PC-3 (cell line): Measurements from ENCODE around the gene SLC22A4. TPM values are rescaled to one million over a fixed set of nuclear protein-coding genes. Genes with fewer than 3 reads are reported as not detected.

Source experiments
- ATAC-seq: fragments of 200-7000 bp; cut with Tn5 transposase; 2 replicates; pipeline ENCODE4 v1.9.1; 2020; ENCODE audit warnings: mild to moderate bottlenecking, moderate library complexity
- BruUV-seq: library from RNA; stranded (reverse); fragments of 400-500 nt; replicated peaks from 2 replicates; lab custom pipeline; 2021; lab: Mats Ljungman, UMichigan
- CTCF ChIA-PET: fragments of 300-600 bp; sonication (Branson Sonifier 250); formaldehyde crosslinking; loops from one replicate; lab custom pipeline; 2022; ENCODE audit warnings: antibody characterized with exemption; lab: Charles Lee
- POLR2A ChIA-PET: fragments of 300-600 bp; sonication (Branson Sonifier 250); formaldehyde crosslinking; loops from one replicate; lab custom pipeline; 2022; ENCODE audit warnings: antibody characterized with exemption; ENCODE audit not compliant: unreplicated experiment; lab: Charles Lee
- DNase-seq: peaks from one replicate; pipeline ENCODE4 v3.0.0-alpha.2; 2015
- H2AFZ ChIP-seq: fragments of 300-600 bp; sonication (generic); 2 replicates; pipeline ENCODE4 v1.6.0; 2016; ENCODE audit warnings: antibody characterized with exemption, low read length
- H3F3A ChIP-seq: fragments of 300-600 bp; sonication (generic); one replicate; pipeline ENCODE4 v1.6.0; 2017; ENCODE audit warnings: antibody characterized with exemption, low read length, control low read depth, mild to moderate bottlenecking; ENCODE audit not compliant: unreplicated experiment
- H3K27ac ChIP-seq: fragments of 300-600 bp; sonication (generic); 2 replicates; pipeline ENCODE4 v1.5.1; 2016; ENCODE audit warnings: mild to moderate bottlenecking, low read length
- H3K27me3 ChIP-seq: fragments of 300-600 bp; sonication (generic); 2 replicates; pipeline ENCODE4 v1.6.1; 2016; ENCODE audit warnings: low read length, mixed read lengths
- H3K36me3 ChIP-seq: fragments of 300-600 bp; sonication (generic); 2 replicates; pipeline ENCODE4 v1.6.1; 2016; ENCODE audit warnings: low read depth, mixed run types, low read length, mixed read lengths
- H3K4me1 ChIP-seq: fragments of 300-600 bp; sonication (generic); 2 replicates; pipeline ENCODE4 v1.5.1; 2016; ENCODE audit warnings: low read length; ENCODE audit not compliant: insufficient read depth
- H3K4me2 ChIP-seq: fragments of 300-600 bp; sonication (generic); 2 replicates; pipeline ENCODE4 v1.6.0; 2016; ENCODE audit warnings: low read length
- H3K4me3 ChIP-seq: fragments of 300-600 bp; sonication (generic); 2 replicates; pipeline ENCODE4 v1.5.1; 2016; ENCODE audit warnings: mild to moderate bottlenecking, low read length, mixed read lengths
- H3K79me2 ChIP-seq: fragments of 300-600 bp; sonication (generic); 2 replicates; pipeline ENCODE4 v1.6.1; 2017; ENCODE audit warnings: low read length, mixed read lengths
- H3K9ac ChIP-seq: fragments of 300-600 bp; sonication (generic); 2 replicates; pipeline ENCODE4 v1.6.0; 2016; ENCODE audit warnings: mild to moderate bottlenecking, low read length
- H3K9me2 ChIP-seq: fragments of 300-600 bp; sonication (generic); replicated peaks from 2 replicates; pipeline ENCODE4 v1.6.1; 2016; ENCODE audit warnings: mixed run types, low read length, mixed read lengths
- H3K9me3 ChIP-seq: fragments of 300-600 bp; sonication (generic); 2 replicates; pipeline ENCODE4 v1.6.1; 2016; ENCODE audit warnings: low read length, mixed read lengths
- H4K20me1 ChIP-seq: fragments of 300-600 bp; sonication (generic); 2 replicates; pipeline ENCODE4 v1.6.1; 2016; ENCODE audit warnings: low read length, mixed read lengths
- EZH2 ChIP-seq: fragments of 300-600 bp; sonication (generic); IDR thresholded peaks from one replicate; pipeline ENCODE4 v1.6.1; 2017; ENCODE audit warnings: antibody characterized with exemption, mild to moderate bottlenecking, low read length; ENCODE audit not compliant: unreplicated experiment
- EZH2phosphoT487 ChIP-seq: fragments of 300-600 bp; sonication (generic); IDR thresholded peaks from 2 replicates; pipeline ENCODE4 v1.6.1; 2018; ENCODE audit warnings: mild to moderate bottlenecking, antibody characterized with exemption, low read length, borderline replicate concordance
- intact Hi-C: fragments of 100-400 bp; cut with micrococcal nuclease; formaldehyde crosslinking; loops from 2 replicates; pipeline ENCODE4 v1.9.0; 2023
- total RNA-seq: library from RNA; depleted of rRNA; stranded (reverse); fragments of >200 nt; gene quantifications from 2 replicates; pipeline ENCODE4 v1.2.3, GENCODE V29; 2014
- TF ChIP-seq, protein P1 (sequence below): fragments of 300-600 bp; sonication (generic); conservative IDR thresholded peaks from 2 replicates; pipeline ENCODE4 v1.5.1; 2017; ENCODE audit warnings: antibody characterized with exemption, low read depth, mild to moderate bottlenecking, low read length

Gene SLC22A4
- total RNA-seq, 1 experiment from 2014 or later = 3.4 TPM

DNA sequence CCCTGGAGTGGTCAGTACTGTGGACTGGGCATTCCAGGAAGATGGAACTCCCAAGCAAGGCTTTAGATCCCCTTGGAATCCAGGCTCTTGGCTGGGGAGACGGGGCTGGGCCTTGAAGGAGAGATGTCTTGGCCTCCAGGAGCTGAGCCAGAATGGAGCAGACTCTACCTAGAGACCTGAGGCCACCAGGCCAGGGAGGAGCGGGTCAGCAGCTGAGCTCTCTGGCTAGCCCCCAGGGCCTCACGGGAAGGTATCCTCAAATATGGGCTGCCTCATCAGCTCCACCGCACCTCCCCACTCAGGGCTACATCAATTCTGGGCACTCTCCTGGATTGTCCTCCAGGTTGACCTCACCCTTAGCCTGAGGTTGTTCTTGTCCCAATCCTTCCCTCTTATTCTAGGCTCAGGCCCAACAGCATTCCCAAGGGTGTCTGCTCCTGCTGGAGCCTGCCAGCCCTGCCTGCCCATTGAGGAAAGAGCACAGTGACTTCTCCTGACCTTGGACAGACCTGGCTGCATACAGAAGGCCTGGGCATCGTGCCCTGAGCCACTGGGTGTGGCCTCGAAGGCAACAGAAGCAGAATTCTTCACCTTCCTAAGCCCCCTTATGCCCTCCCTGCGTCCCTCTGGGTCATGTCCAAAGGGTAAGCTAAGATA lies 39.7 kb upstream of the SLC22A4 start:
- TF ChIP-seq EZH2phosphoT487 (no peak), EZH2 (no peak)
- TF ChIP-seq, protein P1, sequence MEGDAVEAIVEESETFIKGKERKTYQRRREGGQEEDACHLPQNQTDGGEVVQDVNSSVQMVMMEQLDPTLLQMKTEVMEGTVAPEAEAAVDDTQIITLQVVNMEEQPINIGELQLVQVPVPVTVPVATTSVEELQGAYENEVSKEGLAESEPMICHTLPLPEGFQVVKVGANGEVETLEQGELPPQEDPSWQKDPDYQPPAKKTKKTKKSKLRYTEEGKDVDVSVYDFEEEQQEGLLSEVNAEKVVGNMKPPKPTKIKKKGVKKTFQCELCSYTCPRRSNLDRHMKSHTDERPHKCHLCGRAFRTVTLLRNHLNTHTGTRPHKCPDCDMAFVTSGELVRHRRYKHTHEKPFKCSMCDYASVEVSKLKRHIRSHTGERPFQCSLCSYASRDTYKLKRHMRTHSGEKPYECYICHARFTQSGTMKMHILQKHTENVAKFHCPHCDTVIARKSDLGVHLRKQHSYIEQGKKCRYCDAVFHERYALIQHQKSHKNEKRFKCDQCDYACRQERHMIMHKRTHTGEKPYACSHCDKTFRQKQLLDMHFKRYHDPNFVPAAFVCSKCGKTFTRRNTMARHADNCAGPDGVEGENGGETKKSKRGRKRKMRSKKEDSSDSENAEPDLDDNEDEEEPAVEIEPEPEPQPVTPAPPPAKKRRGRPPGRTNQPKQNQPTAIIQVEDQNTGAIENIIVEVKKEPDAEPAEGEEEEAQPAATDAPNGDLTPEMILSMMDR = no peak
- Histone ChIP-seq H3F3A (no peaks in the 10 kb centered on the region), H2AFZ (no peak overlapping the region), H3K36me3 (no peaks in the 10 kb centered on the region), H4K20me1 (no peaks in the 10 kb centered on the region), H3K9ac (no peak overlapping the region), H3K79me2 (peaks cover 12% of the 10 kb centered on the region; the same call in 1 of the 2 replicates), H3K4me3 (no peak overlapping the region), H3K4me1 (peaks cover 16% of the 10 kb centered on the region), H3K4me2 (no peak overlapping the region), H3K27me3 (no peaks in the 10 kb centered on the region), H3K9me3 (no peaks in the 10 kb centered on the region), H3K27ac (no peak overlapping the region), H3K9me2 (no peaks in the 10 kb centered on the region)
- POLR2A ChIA-PET = no interaction called here
- intact Hi-C loops = no loop called here
- DNase-seq (no peak), ATAC-seq (no peak)
- CTCF ChIA-PET = no interaction called here
- BruUV-seq = no TSS peak

- no TSS peak for BruUV-seq
- H3K27ac ChIP-seq = no peak overlapping the region
- H3K9ac ChIP-seq = no peak overlapping the region
- H3K9me3 ChIP-seq = no peaks in the 10 kb centered on the region
- no peak overlapping the region for H3K4me2 ChIP-seq
- CTCF ChIA-PET = no interaction called here
- H3K9me2 ChIP-seq = no peaks in the 10 kb centered on the region
- no peaks in the 10 kb centered on the region for H4K20me1 ChIP-seq
- TF ChIP-seq EZH2 = no peak
- TF ChIP-seq, protein P1 = no peak
- no peak for TF ChIP-seq EZH2phosphoT487
- POLR2A ChIA-PET = no interaction called here
- H3K4me1 ChIP-seq = peaks cover 34% of the 10 kb centered on the region
- ATAC-seq (no peak), DNase-seq (no peak)
- no peaks in the 10 kb centered on the region for H3K36me3 ChIP-seq
- intact Hi-C loops = no loop called here
- H3K27me3 ChIP-seq = no peaks in the 10 kb centered on the region
- H3F3A ChIP-seq = no peaks in the 10 kb centered on the region
- H3K79me2 ChIP-seq = peaks cover 13% of the 10 kb centered on the region
- no peak overlapping the region for H3K4me3 ChIP-seq
- no peak overlapping the region for H2AFZ ChIP-seq
Observed at GRCh38 chr5:132256086-132256782, 38.0 kb upstream of the SLC22A4 start.

- BruUV-seq = no TSS peak
- no peak overlapping the region for H3K9ac ChIP-seq
- intact Hi-C loops = no loop called here
Observed at GRCh38 chr5:132256783-132257130, 37.4 kb upstream of the SLC22A4 start.

More at GRCh38 chr5:132256783-132257130, 37.4 kb upstream of the SLC22A4 start:
- Histone ChIP-seq H3F3A (no peaks in the 10 kb centered on the region), H3K9me2 (no peaks in the 10 kb centered on the region), H3K36me3 (no peaks in the 10 kb centered on the region), H2AFZ (peak overlapping the region; percentile 84; the same call in 1 of the 2 replicates), H3K27ac (no peak overlapping the region), H3K27me3 (no peaks in the 10 kb centered on the region), H3K9me3 (no peaks in the 10 kb centered on the region), H3K4me1 (peaks cover 39% of the 10 kb centered on the region), H3K79me2 (peaks cover 18% of the 10 kb centered on the region), H4K20me1 (no peaks in the 10 kb centered on the region), H3K4me2 (peak overlapping the region; percentile 79; the same call in 1 of the 2 replicates), H3K4me3 (peak overlapping the region; percentile 60; the same call in 1 of the 2 replicates)
- TF ChIP-seq, protein P1 = no peak
- TF ChIP-seq EZH2phosphoT487 = no peak
- no peak for TF ChIP-seq EZH2
- ATAC-seq = no peak
- ChIA-PET CTCF (interaction anchor here (0.6 kb wide), 1 partner anchor 25 kb away, joined by 3 read pairs; no protein-coding TSS in a partner anchor), POLR2A (no interaction called here)
- DNase-seq = no peak
